HepG2 (cell line): ENCODE results near the gene APCDD1L. TPM values are rescaled to one million over a fixed set of nuclear protein-coding genes. Genes with fewer than 3 reads are reported as not detected.

Experiments used
- ATAC-seq: fragments of 200-7000 bp; cut with Tn5 transposase; 3 replicates; pipeline ENCODE4 v1.9.1; 2020; ENCODE audit warnings: mild to moderate bottlenecking, moderate library complexity
- BruUV-seq: library from RNA; stranded (reverse); fragments of 400-500 nt; replicated peaks from 2 replicates; lab custom pipeline; 2021; lab: Mats Ljungman, UMichigan
- CTCF ChIA-PET: fragments of 300-600 bp; formaldehyde crosslinking; extraction: SDS; loops from one replicate; lab custom pipeline; 2021; ENCODE audit warnings: low total read pairs, inconsistent platforms, low intra/inter-chr PET ratio; lab: Yijun Ruan, JAX
- POLR2A ChIA-PET: fragments of 350-600 bp; sonication (Branson Sonifier 250); formaldehyde crosslinking; loops from one replicate; lab custom pipeline; 2020; ENCODE audit warnings: antibody characterized with exemption, inconsistent platforms; lab: Yijun Ruan, JAX
- DNase-seq: peaks from one replicate; pipeline ENCODE4 v3.0.0-alpha.2; 2015; ENCODE audit warnings: low spot score
- FAIRE-seq: peaks from 3 replicates; lab custom pipeline; 2011; peaks lifted over from hg19 to GRCh38; lab: Jason Lieb, UNC
- H2AFZ ChIP-seq: one replicate; pipeline ENCODE4 v1.6.1; 2011; ENCODE audit warnings: low read length, inconsistent platforms
- H3K27ac ChIP-seq: fragments of 300-600 bp; 3 replicates; pipeline ENCODE4 v1.8.0; 2011; ENCODE audit warnings: mixed run types, mild to moderate bottlenecking, mixed read lengths, low read length, inconsistent platforms; ENCODE audit not compliant: insufficient read depth; ENCODE audit errors: extremely low read length
- H3K27me3 ChIP-seq, 2 experiments: fragments of 200-600 bp in 1 of 2; 2 replicates in 1 of 2; 3 replicates in 1 of 2; pipeline versions ENCODE4 v1.6.0 to v1.8.0; 2011; ENCODE audit warnings: low read length in 2 of 2, mild to moderate bottlenecking in 2 of 2, moderate library complexity in 2 of 2, inconsistent platforms in 1 of 2; ENCODE audit not compliant: insufficient read depth in 2 of 2, control insufficient read depth in 1 of 2
- H3K36me3 ChIP-seq, 2 experiments: fragments of 200-600 bp in 1 of 2; replicated peaks in 1 of 2; 2 replicates in 1 of 2; 3 replicates in 1 of 2; pipeline versions ENCODE4 v1.5.1 to v1.8.0; 2011; ENCODE audit warnings: low read length in 2 of 2, inconsistent platforms in 1 of 2; ENCODE audit not compliant: insufficient read depth in 2 of 2, control insufficient read depth in 1 of 2
- H3K4me1 ChIP-seq: 2 replicates; pipeline ENCODE4 v1.5.1; 2012; ENCODE audit warnings: low read length, inconsistent platforms; ENCODE audit not compliant: insufficient read depth
- H3K4me2 ChIP-seq: 2 replicates; pipeline ENCODE4 v1.6.0; 2011; ENCODE audit warnings: low read depth, low read length, inconsistent platforms
- H3K4me3 ChIP-seq, 3 experiments: fragments of 200-600 bp in 1 of 3; sonication (generic), shearing (Covaris generic) in 1 of 3; replicated peaks in 1 of 3; 2 replicates each; pipeline ENCODE4 v1.5.1; 2011 to 2016; ENCODE audit warnings: low read length in 3 of 3, inconsistent platforms in 2 of 3, low read depth in 2 of 3, mild to moderate bottlenecking in 2 of 3, control low read depth in 1 of 3, mixed read lengths in 1 of 3; ENCODE audit not compliant: insufficient read depth in 1 of 3
- H3K79me2 ChIP-seq: one replicate; pipeline ENCODE4 v1.6.1; 2011; ENCODE audit warnings: low read length, inconsistent platforms; ENCODE audit not compliant: insufficient read depth
- H3K9ac ChIP-seq: 2 replicates; pipeline ENCODE4 v1.6.0; 2011; ENCODE audit warnings: mild to moderate bottlenecking, low read depth, low read length, inconsistent platforms; ENCODE audit not compliant: insufficient read depth
- H3K9me3 ChIP-seq: 2 replicates; pipeline ENCODE4 v1.5.1; 2012; ENCODE audit warnings: mild to moderate bottlenecking, low read length
- H4K20me1 ChIP-seq: 2 replicates; pipeline ENCODE4 v1.6.0; 2011; ENCODE audit warnings: inconsistent platforms, mild to moderate bottlenecking, low read length, moderate library complexity; ENCODE audit not compliant: insufficient read depth
- DNMT1 ChIP-seq: sonication (generic); formaldehyde crosslinking; IDR thresholded peaks from 2 replicates; pipeline ENCODE4 v1.5.1; 2020; ENCODE audit warnings: mild to moderate bottlenecking, missing genetic modification reagents
- GTF3A ChIP-seq: sonication (generic); formaldehyde crosslinking; conservative IDR thresholded peaks from 2 replicates; pipeline ENCODE4 v1.4.0; 2020; ENCODE audit warnings: mild to moderate bottlenecking, missing genetic modification reagents
- NCOR1 ChIP-seq: fragments of 200-600 bp; sonication (generic); IDR thresholded peaks from 2 replicates; pipeline ENCODE4 v1.7.0; 2017; ENCODE audit warnings: antibody characterized with exemption, low read length, borderline replicate concordance
- PRDM10 ChIP-seq: sonication (generic); formaldehyde crosslinking; IDR thresholded peaks from 2 replicates; pipeline ENCODE4 v1.4.0; 2020; ENCODE audit warnings: low read depth, missing genetic modification reagents
- SNAPC2 ChIP-seq: sonication (generic); formaldehyde crosslinking; IDR thresholded peaks from 2 replicates; pipeline ENCODE4 v1.8.1; 2022; ENCODE audit warnings: mild to moderate bottlenecking, missing genetic modification reagents
- ZBTB7A ChIP-seq: sonication (generic); formaldehyde crosslinking; IDR thresholded peaks from 2 replicates; pipeline ENCODE4 v1.8.0; 2022; ENCODE audit warnings: mild to moderate bottlenecking, missing genetic modification reagents
- ZNF556 ChIP-seq: sonication (generic); formaldehyde crosslinking; IDR thresholded peaks from 2 replicates; pipeline ENCODE4 v1.4.0; 2020; ENCODE audit warnings: mild to moderate bottlenecking, missing genetic modification reagents, borderline replicate concordance
- ZNF629 ChIP-seq: sonication (generic); formaldehyde crosslinking; conservative IDR thresholded peaks from 2 replicates; pipeline ENCODE4 v1.5.0; 2020; ENCODE audit warnings: missing genetic modification reagents
- ZNF670 ChIP-seq: sonication (generic); formaldehyde crosslinking; IDR thresholded peaks from 2 replicates; pipeline ENCODE4 v1.8.0; 2022; ENCODE audit warnings: mild to moderate bottlenecking, missing genetic modification reagents, borderline replicate concordance
- WGBS: methylation state at CpG from one replicate; pipeline ENCODE4 v1.1.6; 2017; ENCODE audit warnings: low lambda C conversion rate; 5-methylcytosine and 5-hydroxymethylcytosine counted together
- in situ Hi-C: cut with HindIII; loops from 2 replicates; pipeline ENCODE4 v1.10.0; 2017; ENCODE audit warnings: low pct_unique_long_range_greater_than_20kb; ENCODE audit not compliant: extremely low pct_ligation_motif_present
- intact Hi-C: fragments of 100-400 bp; cut with micrococcal nuclease; formaldehyde crosslinking; loops from one replicate; pipeline ENCODE4 v1.10.0; 2022; ENCODE audit not compliant: unreplicated experiment
- polyA plus RNA-seq, 8 experiments: library from polyadenylated mRNA; depleted of rRNA in 3 of 8; stranded (reverse) in 7 of 8; unstranded in 1 of 8; fragments of >200 nt; fragmentation: Illumina TruSeq in 4 of 8; extraction: Trizol in 4 of 8; gene quantifications; 2 replicates each; pipeline versions ENCODE4 v1.2.1 to v1.2.3, GENCODE V29; 2011 to 2016; ENCODE audit warnings: low read depth in 4 of 8, missing spikeins in 1 of 8, mixed read lengths in 1 of 8; ENCODE audit not compliant: insufficient read depth in 1 of 8
- total RNA-seq, 5 experiments: library from RNA; depleted of rRNA; stranded (reverse); fragments of >200 nt; fragmentation: Illumina TruSeq; extraction: Trizol; gene quantifications; 2 replicates each; pipeline ENCODE4 v1.2.3, GENCODE V29; 2016; ENCODE audit warnings: low read depth in 1 of 5

Gene APCDD1L
- total and polyA plus RNA-seq, 2 of the 13 experiments (the other 11 are each of a cell fraction or from before 2014, with no cell fraction given) = not detected

- in situ Hi-C loops = no loop called here
- no peak for ATAC-seq
- ChIA-PET CTCF (no interaction called here), POLR2A (no interaction called here)
- no peaks in the 10 kb centered on the region; the same call in 1 of the 2 replicates for H4K20me1 ChIP-seq
- H3K4me1 ChIP-seq = no peaks in the 10 kb centered on the region
- no peak for FAIRE-seq
- no peaks in the 10 kb centered on the region for H3K79me2 ChIP-seq
- BruUV-seq = no TSS peak
- no peak overlapping the region for H3K9ac ChIP-seq
- no peak overlapping the region for H3K4me2 ChIP-seq
- no peaks in the 10 kb centered on the region for H3K9me3 ChIP-seq
- peaks cover 0 to 10% of the 10 kb centered on the region in 2 experiments; a peak in 3 of 5 replicates for H3K27me3 ChIP-seq
- 37% methylated on average over 8 of the region's 8 CpGs for WGBS
- intact Hi-C loops = no loop called here
- H3K36me3 ChIP-seq = no peaks in the 10 kb centered on the region
- H3K4me3 ChIP-seq = no peak overlapping the region
- no peak overlapping the region for H3K27ac ChIP-seq
- H2AFZ ChIP-seq = no peak overlapping the region
- TF ChIP-seq SNAPC2 (CRISPR knock-in tag) = no peak
- TF ChIP-seq PRDM10 (CRISPR knock-in tag) = no peak
- no peak for TF ChIP-seq NCOR1
- no peak for TF ChIP-seq ZNF629
- no peak for TF ChIP-seq GTF3A (CRISPR knock-in tag)
- TF ChIP-seq ZNF556 (CRISPR knock-in tag) = no peak
- no peak for TF ChIP-seq DNMT1 (CRISPR knock-in tag)
- no peak for TF ChIP-seq ZBTB7A (CRISPR knock-in tag)
- TF ChIP-seq ZNF670 (CRISPR knock-in tag) = no peak
- DNase-seq = no peak
Observed at GRCh38 chr20:58464838-58465237, 50.4 kb downstream of the APCDD1L start.
